Glomerular visceral epithelial cell (primary cell): Measurements from ENCODE around the gene PGAM1.
"Not testable (repeated sequence)": the region's sequence is repeated elsewhere in the genome, so short reads cannot be mapped to it uniquely, and the experiment has no call there.

Experiments used
- DNase-seq: peaks from one replicate; pipeline ENCODE4 v3.0.0-alpha.2; 2016; ENCODE audit errors: extremely low spot score

Gene PGAM1

DNA sequence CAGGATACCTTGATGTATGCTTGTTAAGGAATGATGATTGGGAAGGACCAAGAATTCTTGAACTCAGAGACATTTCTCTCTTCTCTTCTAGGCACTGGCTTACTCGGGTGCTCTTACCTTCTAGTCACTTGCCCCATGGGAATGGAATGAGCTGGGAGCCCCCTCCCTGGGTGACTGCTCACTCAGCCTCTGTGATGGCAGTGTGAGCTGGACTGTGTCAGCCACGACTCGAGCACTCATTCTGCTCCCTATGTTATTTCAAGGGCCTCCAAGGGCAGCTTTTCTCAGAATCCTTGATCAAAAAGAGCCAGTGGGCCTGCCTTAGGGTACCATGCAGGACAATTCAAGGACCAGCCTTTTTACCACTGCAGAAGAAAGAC lies 30.7 kb downstream of the PGAM1 start:
- no peak for DNase-seq

DNA sequence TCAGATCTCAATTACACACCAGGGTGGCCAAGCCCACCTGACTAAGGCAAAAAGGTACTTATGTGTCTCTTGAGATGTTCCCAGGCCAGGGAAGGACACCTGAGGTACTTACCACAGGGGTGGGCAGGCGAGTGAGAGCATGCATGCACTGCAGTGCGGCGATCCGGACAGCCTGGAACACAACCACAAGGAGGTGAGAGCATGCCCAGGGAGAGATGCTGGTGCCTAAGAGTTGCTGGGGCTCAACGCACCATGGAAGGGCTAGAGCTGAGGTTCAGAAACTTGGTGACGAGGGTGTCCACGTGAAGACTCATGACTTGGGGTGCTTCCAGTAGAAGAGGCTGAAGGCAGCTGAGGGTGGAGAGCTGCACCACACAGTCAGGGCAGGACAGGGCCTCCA lies 33.1 kb downstream of the PGAM1 start:
- no peak for DNase-seq

DNA sequence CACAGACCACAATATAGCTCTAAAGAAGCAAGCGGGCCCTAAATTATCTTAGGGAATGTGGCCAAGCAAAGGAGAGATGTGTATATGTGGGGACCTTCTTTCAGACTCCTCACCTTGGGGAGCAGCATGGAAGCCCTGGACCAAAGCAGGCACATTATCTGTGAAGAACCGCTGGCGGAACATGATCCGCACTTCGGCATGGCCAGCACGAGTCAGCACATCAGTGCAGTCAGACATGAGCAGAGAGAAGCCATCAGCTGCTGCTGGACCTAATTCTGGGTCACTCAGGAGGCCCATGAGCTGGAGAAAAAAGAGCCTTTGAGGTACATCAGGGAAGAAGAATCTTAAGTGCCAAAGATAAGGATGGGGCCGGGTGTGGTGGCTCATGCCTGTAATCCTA lies 33.9 kb downstream of the PGAM1 start:
- no peak for DNase-seq

DNA sequence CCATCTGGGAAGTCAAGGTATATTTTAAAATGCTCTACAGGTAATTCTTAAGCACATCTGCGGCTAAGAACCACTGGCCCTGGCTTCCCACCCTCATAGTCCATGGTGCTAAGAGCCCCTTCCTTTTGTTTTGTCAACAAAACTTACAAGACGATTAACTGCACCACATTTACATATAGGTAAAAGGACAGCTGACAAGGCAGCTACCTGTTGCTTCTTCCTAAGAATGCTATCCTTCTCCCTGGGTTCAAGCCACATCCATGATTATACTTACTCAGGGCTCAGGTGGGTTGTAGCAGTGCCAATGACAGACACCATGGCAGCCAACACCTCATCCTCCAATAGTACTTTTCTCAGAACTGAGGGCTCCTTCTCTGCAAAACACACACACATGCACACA lies 36.3 kb downstream of the PGAM1 start:
- no peak for DNase-seq

DNA sequence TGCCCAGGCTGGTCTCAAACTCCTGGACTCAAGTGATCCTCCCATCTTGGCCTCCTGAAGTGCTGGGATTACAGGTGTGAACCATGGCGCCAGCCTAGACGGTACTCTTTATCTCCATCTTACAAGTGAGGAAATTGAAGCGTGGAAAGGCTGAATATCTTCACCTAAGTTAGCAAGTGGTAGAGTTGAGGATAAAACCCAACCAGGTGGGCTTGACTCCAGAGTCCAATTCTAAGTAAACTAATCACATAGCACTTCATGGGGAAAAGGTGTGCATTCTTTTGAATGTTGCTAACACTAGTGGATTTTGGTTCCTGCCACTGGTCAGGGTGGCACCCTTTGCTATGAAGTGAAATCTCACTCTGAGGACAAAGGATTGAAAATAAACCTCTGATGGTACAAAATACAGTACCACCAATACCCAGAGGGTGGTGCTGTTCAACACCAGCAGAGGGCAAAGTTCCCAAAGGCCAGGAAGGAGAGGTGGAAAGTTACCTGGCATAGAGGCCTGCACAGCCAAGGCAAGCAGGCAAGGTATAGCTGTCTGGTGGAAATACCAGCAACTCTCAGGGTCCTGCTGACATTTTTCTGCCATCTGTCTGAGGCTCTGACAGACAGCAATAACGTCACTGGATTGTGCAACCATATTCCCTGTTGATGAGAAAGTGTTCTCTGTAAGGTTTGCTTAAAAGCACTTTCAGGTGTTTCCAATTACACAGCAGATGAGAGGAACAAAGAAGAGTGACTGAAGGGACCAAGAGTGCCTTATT lies 37.6 kb downstream of the PGAM1 start:
- peak; percentile 63 for DNase-seq

DNA sequence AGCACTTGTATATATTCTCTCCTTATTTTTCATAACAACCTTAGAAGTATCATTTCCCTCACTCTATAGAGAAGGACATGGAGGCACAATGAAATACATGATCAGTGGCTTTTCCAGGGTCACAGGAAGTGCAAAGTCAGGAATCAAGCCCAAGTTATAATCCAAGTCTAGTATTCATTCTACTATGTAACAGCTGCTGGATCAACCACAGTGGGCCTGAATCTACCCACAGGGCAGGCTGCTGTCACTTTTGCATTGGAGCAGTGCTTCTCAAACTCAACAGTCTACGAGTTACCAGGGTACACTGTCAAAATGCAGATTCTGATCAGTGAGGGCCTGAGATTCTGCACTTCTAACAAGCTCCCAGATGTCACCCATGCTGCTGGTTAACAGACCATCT lies 38.2 kb downstream of the PGAM1 start:
- DNase-seq: no peak

DNA sequence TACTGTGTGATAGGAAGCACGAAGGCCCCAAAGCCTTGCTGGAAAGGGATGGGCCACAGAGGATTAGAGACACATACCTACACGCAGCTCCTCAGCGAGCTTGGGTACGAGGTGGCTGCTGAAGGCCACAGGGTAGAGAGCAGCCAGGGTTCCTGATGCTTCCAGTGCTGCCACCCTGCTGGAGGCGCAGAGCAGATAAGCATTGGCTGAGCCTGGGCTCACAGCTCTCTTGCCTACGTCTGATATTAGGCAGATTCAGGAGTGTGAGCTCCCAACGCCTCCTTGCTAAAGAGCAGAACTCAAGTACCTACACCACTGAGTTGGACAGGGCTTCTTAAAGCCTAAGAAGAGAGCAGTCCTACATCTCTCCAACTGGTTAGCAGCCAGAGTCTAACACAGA lies 40.0 kb downstream of the PGAM1 start:
- DNase-seq: no peak

DNA sequence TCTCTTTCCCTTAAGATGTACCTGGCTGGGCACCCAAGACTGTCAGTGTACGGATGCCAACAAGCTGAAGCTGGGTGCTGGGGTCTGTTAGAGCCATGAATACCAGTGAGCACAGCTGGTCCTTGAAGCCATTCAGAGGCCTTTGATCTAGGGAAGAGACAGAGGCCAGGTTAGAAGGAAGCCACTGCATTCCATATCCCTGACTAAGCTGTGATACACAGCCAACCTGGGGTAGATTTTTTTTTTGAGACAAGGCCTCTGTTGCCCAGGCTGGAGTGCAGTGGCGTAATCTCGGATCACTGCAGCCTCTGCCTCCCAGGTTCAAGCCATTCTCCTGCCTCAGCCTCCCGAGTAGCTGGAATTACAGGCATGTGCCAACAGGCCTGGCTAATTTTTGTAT lies 40.8 kb downstream of the PGAM1 start:
- peak; percentile 76 for DNase-seq

DNA sequence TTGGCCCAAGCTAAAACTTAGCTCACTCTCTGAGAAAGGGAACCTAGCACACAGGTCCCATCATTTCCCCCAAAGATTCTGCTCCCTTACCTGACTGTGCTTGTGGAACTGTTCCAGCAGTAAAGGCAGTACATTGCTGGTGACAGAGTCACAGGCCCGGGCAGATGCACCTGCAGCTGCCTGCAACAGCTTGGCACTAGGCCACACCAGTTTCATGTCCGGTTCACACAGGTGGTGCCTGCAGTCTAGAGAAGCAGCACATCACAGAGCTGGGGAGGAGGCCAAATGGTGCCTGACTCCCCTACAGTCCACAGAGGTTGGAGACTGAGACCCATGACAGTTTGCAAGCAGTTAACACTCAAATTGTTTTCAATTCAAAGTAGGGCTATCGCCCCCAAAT lies 42.2 kb downstream of the PGAM1 start:
- DNase-seq: no peak

DNA sequence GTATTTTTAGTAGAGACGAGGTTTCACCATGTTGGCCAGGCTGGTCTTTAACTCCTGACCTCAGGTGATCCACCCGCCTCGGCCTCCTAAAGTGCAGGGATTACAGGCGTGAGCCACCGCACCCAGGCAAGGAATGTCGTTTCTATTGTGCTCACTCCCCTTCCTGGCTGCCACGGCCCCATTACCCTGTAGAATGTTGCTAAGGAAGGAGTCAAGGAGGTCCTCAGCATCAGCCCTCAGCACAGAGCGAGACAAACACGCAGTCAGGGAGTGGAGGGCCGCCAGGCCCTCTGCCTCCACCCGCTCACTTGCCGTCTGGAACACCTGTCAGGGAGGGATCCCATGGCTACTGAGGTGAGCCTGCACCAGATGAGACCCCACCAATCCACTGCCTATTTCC lies 42.8 kb downstream of the PGAM1 start:
- DNase-seq: not testable (repeated sequence)

DNA sequence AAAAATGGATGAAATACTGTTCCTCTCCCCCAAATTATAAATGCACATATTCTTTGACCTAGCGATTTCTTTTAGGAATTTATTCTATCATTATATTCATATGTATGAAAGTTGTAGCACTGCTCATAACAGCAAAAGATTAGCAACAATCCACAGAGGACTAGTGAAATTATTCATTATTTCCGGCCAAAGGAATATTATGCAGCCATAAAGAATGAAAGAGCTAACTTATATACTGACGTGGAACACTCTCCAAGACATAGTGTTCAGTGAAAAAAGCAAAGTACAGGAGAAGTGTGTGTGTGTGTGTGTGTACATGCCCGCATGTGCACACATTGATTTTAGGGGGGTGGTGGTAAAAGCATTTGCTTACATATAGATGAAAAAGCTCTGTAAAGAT lies 48.9 kb downstream of the PGAM1 start:
- DNase-seq: no peak

DNA sequence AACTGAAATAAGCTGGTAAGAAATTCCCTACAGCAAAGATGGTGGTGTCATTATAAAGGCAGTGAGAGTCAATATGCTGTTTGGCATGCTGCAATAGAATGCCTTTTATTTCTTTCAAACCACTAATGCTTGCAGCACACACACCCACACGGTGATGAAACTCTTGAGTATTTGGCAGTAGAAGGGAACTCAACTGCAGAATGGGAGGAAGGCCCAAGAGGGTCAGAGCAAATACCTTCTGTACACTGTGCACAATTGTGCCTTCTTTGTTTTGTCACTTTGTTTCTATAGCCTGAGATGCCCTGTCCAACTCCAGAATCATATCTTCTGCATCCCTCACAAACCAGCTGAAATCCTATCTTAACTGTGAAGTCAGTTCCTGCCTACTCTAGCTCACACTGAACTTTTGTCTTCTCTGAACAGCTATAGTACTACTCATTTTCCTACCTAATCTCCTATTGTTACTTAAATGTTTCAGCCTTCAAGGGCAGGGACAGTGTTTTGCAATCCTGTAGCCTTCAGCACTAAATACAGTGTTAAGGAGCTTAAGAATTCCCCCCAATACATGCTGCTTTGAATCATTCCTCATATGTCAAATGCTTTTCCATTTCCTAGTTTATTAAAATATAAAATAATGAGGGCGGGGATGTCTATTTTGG lies 50.1 kb downstream of the PGAM1 start:
- no peak for DNase-seq

DNA sequence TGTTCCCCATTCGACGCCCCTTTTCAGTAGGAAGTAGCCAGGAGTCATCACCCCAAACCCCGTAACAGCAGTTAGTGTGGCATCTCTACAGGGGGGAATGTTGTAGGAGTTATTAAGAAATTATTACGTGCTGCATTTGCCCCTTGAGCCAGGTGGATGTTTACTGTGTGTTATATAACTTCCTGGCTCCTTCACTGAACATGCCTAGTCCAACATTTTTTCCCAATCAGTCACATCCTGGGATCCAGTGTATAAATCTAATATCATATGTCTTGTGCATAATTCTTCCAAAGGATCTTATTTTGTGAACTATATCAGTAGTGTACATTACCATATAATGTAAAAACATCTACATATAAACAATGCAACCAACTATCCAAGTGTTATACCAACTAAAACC lies 53.4 kb downstream of the PGAM1 start:
- DNase-seq: not testable (repeated sequence)

DNA sequence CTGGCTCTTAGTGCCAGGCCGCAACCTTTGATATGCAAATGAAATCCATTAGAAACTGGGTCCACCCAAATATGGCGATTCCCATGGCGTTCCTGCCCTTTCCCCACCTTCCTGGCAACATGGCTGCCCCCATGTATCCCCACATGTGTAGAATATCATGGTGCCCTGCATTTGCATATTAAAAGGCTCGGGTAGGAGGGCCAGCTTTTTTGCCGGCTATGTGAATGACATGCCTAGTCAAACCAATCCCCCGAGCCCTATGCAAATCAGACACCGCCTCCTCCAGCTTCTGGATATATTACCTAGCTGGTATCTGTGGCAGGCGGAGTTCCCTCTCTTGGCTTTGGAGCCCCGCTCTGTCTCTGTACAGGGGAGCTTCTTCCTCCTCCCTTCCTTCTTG lies 53.9 kb downstream of the PGAM1 start:
- no peak for DNase-seq

DNA sequence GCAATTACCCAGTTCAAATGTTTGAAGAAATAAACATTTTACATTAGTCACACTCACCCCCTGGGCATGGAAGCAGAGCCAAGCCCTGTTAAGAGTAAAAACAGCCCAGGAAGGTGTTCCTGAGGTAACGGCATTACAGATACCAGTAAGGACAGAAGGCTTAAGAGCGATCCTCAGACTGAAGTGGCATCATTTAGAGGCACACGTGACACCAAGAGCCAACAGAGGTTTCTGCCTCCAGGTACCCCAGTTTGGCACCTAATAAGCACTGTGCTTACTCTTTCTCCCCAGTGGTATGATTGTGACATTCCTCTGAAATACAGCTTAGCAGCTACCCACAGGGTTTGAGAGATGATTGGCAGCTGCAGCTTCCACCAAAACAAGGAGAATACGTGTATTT lies 55.1 kb downstream of the PGAM1 start:
- no peak for DNase-seq

DNA sequence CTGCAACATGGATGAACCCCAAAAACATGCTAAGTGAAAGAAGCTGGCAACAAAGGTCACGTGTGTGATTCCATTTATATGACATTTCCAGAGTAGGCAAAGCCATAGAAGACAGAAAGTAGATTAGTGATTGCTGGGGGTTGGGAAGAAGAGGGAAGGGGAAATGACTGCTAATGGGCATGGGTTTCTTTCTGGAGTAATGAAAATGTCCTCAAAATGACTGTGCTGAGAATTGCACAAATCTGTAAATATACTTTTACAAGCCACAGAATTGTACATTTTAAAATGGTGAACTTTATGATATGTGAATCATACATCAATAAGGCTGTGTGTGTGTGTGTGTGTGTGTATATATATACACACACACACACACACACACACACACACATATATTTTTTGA lies 56.4 kb downstream of the PGAM1 start:
- DNase-seq: no peak
